Measurements from ENCODE around the gene PTX3.

DNA sequence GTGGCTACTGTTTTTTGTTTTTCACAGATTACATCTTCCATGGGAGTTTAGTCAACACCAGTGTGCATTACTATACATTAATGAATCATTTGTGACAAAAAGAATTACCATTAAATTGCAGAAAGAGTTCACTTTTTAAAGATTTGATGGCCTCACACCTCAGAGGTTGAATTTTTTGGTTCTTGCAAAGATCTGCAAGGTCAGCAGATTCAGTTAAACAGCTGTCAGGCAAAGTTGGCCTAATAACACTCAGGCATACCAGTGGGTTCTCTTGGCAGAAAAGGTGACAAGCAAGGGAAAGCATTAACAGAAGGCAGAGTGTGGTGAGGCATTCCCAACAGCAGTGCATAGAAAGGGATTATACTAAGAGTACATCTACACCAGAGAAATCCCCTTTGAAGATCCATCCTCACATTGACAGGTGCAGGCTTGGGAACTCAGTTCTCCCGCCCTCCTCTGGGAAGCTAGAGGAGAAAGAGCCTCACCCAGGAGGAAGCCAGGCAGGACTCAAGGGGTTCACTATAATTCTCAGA, 24.3 kb upstream of the PTX3 start:
- TF ChIP-seq, protein P1, sequence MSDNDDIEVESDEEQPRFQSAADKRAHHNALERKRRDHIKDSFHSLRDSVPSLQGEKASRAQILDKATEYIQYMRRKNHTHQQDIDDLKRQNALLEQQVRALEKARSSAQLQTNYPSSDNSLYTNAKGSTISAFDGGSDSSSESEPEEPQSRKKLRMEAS (IDR thresholded peaks at IDR 0.05): no peak
- TF ChIP-seq CREB1 (IDR thresholded peaks at IDR 0.05; ENCODE audit: low read depth) (no peak), YY1 (IDR thresholded peaks at IDR 0.05; ENCODE audit: low read depth) (no peak)
